H1 (cell line): Measurements from ENCODE around the gene PXK. TPM values are rescaled to one million over a fixed set of nuclear protein-coding genes. Genes with fewer than 3 reads are reported as not detected.

ENCODE experiments used
- CTCF ChIA-PET: fragments of 300-600 bp; sonication (Branson Sonifier 250); formaldehyde crosslinking; loops from one replicate; lab custom pipeline; 2021; ENCODE audit not compliant: partially characterized antibody; lab: Charles Lee
- POLR2A ChIA-PET: fragments of 300-600 bp; sonication (Branson Sonifier 250); formaldehyde crosslinking; loops from one replicate; lab custom pipeline; 2021; ENCODE audit warnings: inconsistent platforms; ENCODE audit not compliant: partially characterized antibody; lab: Charles Lee
- DNase-seq, 2 experiments: peaks; one replicate each; pipeline versions ENCODE4 v3.0.0 to v3.0.0-alpha.2; 2010 to 2022; ENCODE audit warnings: low spot score in 2 of 2, low read depth in 1 of 2, mixed read lengths in 1 of 2
- FAIRE-seq: peaks from 2 replicates; lab custom pipeline; 2011; peaks lifted over from hg19 to GRCh38; lab: Jason Lieb, UNC
- H2AFZ ChIP-seq: 2 replicates; pipeline ENCODE4 v1.8.1; 2012; ENCODE audit warnings: low read length, inconsistent platforms
- H2AK5ac ChIP-seq: 2 replicates; pipeline ENCODE4 v1.6.1; 2013; ENCODE audit warnings: low read depth, low read length
- H2BK120ac ChIP-seq: replicated peaks from 2 replicates; pipeline ENCODE3; 2013; ENCODE audit warnings: low read depth, low read length, inconsistent platforms
- H2BK12ac ChIP-seq: 2 replicates; pipeline ENCODE4 v1.6.1; 2013; ENCODE audit warnings: low read depth, low read length
- H2BK15ac ChIP-seq: 2 replicates; pipeline ENCODE4 v1.6.1; 2013; ENCODE audit warnings: low read length
- H2BK20ac ChIP-seq: 2 replicates; pipeline ENCODE4 v1.6.1; 2013; ENCODE audit warnings: low read length
- H2BK5ac ChIP-seq: 2 replicates; pipeline ENCODE4 v1.6.1; 2013; ENCODE audit warnings: low read depth, low read length
- H3K14ac ChIP-seq: 2 replicates; pipeline ENCODE4 v1.6.1; 2013; ENCODE audit warnings: inconsistent platforms; ENCODE audit not compliant: insufficient read length
- H3K18ac ChIP-seq: 2 replicates; pipeline ENCODE4 v1.6.1; 2013; ENCODE audit warnings: low read length; ENCODE audit errors: extremely low read depth
- H3K23ac ChIP-seq: 2 replicates; pipeline ENCODE4 v1.6.1; 2013; ENCODE audit warnings: inconsistent platforms; ENCODE audit not compliant: insufficient read length
- H3K23me2 ChIP-seq: 2 replicates; pipeline ENCODE4 v1.6.1; 2013; ENCODE audit warnings: low read depth, low read length
- H3K27ac ChIP-seq: 2 replicates; pipeline ENCODE4 v1.6.1; 2011; ENCODE audit warnings: low read depth, low read length, inconsistent platforms
- H3K27me3 ChIP-seq, 4 experiments: replicated peaks in 1 of 4; 1 replicate in 1 of 4; 2 replicates in 3 of 4; pipeline versions ENCODE4 v1.6.1 to v1.8.1; 2011 to 2013; ENCODE audit warnings: low read length in 3 of 4, mild to moderate bottlenecking in 3 of 4, inconsistent platforms in 2 of 4, mixed read lengths in 2 of 4, moderate library complexity in 1 of 4; ENCODE audit not compliant: control insufficient read depth in 3 of 4, insufficient read depth in 3 of 4; ENCODE audit errors: extremely low read depth in 1 of 4
- H3K36me3 ChIP-seq, 4 experiments: 2 replicates each; pipeline versions ENCODE4 v1.6.1 to v1.8.1; 2011 to 2013; ENCODE audit warnings: mild to moderate bottlenecking in 4 of 4, low read length in 3 of 4, moderate library complexity in 2 of 4, control low read depth in 1 of 4, inconsistent platforms in 1 of 4; ENCODE audit not compliant: insufficient read depth in 4 of 4, control insufficient read depth in 2 of 4
- H3K4ac ChIP-seq: replicated peaks from 2 replicates; pipeline ENCODE3; 2013; ENCODE audit warnings: low read length, low read depth, mixed read lengths, inconsistent platforms; ENCODE audit not compliant: insufficient read length
- H3K4me1 ChIP-seq, 4 experiments: replicated peaks in 1 of 4; 1 replicate in 1 of 4; 2 replicates in 3 of 4; pipeline versions ENCODE4 v1.6.1 to v1.8.1; 2011 to 2013; ENCODE audit warnings: low read length in 3 of 4, inconsistent platforms in 2 of 4, mixed read lengths in 1 of 4; ENCODE audit not compliant: insufficient read depth in 4 of 4, control insufficient read depth in 3 of 4
- H3K4me2 ChIP-seq, 2 experiments: 2 replicates each; pipeline versions ENCODE4 v1.6.1 to v1.8.1; 2011 to 2013; ENCODE audit warnings: low read depth in 2 of 2, low read length in 2 of 2, control low read depth in 1 of 2, inconsistent platforms in 1 of 2, mild to moderate bottlenecking in 1 of 2; ENCODE audit not compliant: insufficient read depth in 1 of 2
- H3K4me3 ChIP-seq, 4 experiments: fragments of 200-600, 300-600 bp in 1 of 4; sonication (generic), shearing (Covaris generic), sonication (Bioruptor Twin) in 1 of 4; 2 replicates each; pipeline versions ENCODE4 v1.5.1 to v1.8.1; 2011 to 2016; ENCODE audit warnings: low read length in 4 of 4, low read depth in 3 of 4, control low read depth in 2 of 4, inconsistent platforms in 2 of 4, mild to moderate bottlenecking in 2 of 4, mixed read lengths in 1 of 4, moderate library complexity in 1 of 4; ENCODE audit not compliant: insufficient read depth in 2 of 4; ENCODE audit errors: extremely low read depth in 1 of 4
- H3K56ac ChIP-seq: replicated peaks from 2 replicates; pipeline ENCODE3; 2013; ENCODE audit warnings: low read depth, mild to moderate bottlenecking, mixed read lengths, low read length, inconsistent platforms; ENCODE audit not compliant: insufficient read length
- H3K79me1 ChIP-seq: 2 replicates; pipeline ENCODE4 v1.6.1; 2013; ENCODE audit warnings: low read depth, low read length, control low read depth
- H3K79me2 ChIP-seq, 2 experiments: 2 replicates each; pipeline versions ENCODE4 v1.6.1 to v1.8.1; 2012 to 2013; ENCODE audit warnings: low read length in 2 of 2, mild to moderate bottlenecking in 2 of 2, inconsistent platforms in 1 of 2; ENCODE audit not compliant: insufficient read depth in 2 of 2, control insufficient read depth in 1 of 2
- H3K9ac ChIP-seq, 4 experiments: replicated peaks in 1 of 4; 1 replicate in 1 of 4; 2 replicates in 3 of 4; pipeline versions ENCODE4 v1.6.1 to v1.8.1; 2011 to 2013; ENCODE audit warnings: low read depth in 3 of 4, low read length in 3 of 4, control low read depth in 2 of 4, mild to moderate bottlenecking in 2 of 4, moderate library complexity in 2 of 4, inconsistent platforms in 1 of 4; ENCODE audit errors: extremely low read depth in 1 of 4
- H3K9me3 ChIP-seq, 2 experiments: 2 replicates each; pipeline versions ENCODE4 v1.6.1 to v1.8.1; 2012 to 2013; ENCODE audit warnings: mild to moderate bottlenecking in 2 of 2, moderate library complexity in 2 of 2, control low read depth in 1 of 2, inconsistent platforms in 1 of 2, low read depth in 1 of 2, low read length in 1 of 2, mixed read lengths in 1 of 2; ENCODE audit not compliant: insufficient read depth in 2 of 2
- H4K20me1 ChIP-seq, 2 experiments: replicated peaks in 1 of 2; 2 replicates each; pipeline versions ENCODE3 to v1.8.1; 2011 to 2013; ENCODE audit warnings: inconsistent platforms in 2 of 2, low read length in 2 of 2, mild to moderate bottlenecking in 1 of 2; ENCODE audit not compliant: insufficient read depth in 2 of 2, control insufficient read depth in 1 of 2
- H4K5ac ChIP-seq: 2 replicates; pipeline ENCODE4 v1.6.1; 2013; ENCODE audit warnings: low read length, low read depth, mixed read lengths, inconsistent platforms; ENCODE audit not compliant: insufficient read length
- H4K8ac ChIP-seq: 2 replicates; pipeline ENCODE4 v1.8.0; 2013; ENCODE audit warnings: mild to moderate bottlenecking, moderate library complexity, low read length, inconsistent platforms; ENCODE audit not compliant: insufficient read depth; ENCODE audit errors: extremely low read depth
- H4K91ac ChIP-seq: replicated peaks from 2 replicates; pipeline ENCODE3; 2013; ENCODE audit warnings: low read length, mixed read lengths, inconsistent platforms; ENCODE audit not compliant: insufficient read length
- CHD2 ChIP-seq: IDR thresholded peaks from 2 replicates; pipeline ENCODE4 v1.6.1; 2012; ENCODE audit warnings: low read length, improper control_type of control experiment
- SIRT6 ChIP-seq: IDR thresholded peaks from one replicate; pipeline ENCODE4 v1.7.1; 2012; ENCODE audit warnings: low read length, inconsistent platforms
- SIX5 ChIP-seq: IDR thresholded peaks from 2 replicates; pipeline ENCODE4 v1.6.1; 2011; ENCODE audit warnings: mild to moderate bottlenecking, low read depth, low read length
- WGBS, 2 experiments: shearing (Covaris generic) in 1 of 2; methylation state at CpG; one replicate each; pipeline versions ENCODE4 v1.1.6 to v1.1.7; 2013 to 2015; ENCODE audit warnings: low lambda C conversion rate in 2 of 2, mixed read lengths in 2 of 2, inconsistent platforms in 1 of 2, low coverage in 1 of 2, missing lambda C conversion rate in 1 of 2; ENCODE audit not compliant: insufficient replicate concordance in 2 of 2, insufficient coverage in 1 of 2, insufficient read length in 1 of 2; ENCODE audit errors: extremely low coverage in 1 of 2, missing lambda C conversion rate in 1 of 2; 5-methylcytosine and 5-hydroxymethylcytosine counted together
- polyA plus RNA-seq, 7 experiments: library from polyadenylated mRNA; depleted of rRNA in 3 of 7; stranded (reverse) in 5 of 7; unstranded in 2 of 7; fragments of >200 nt in 5 of 7; fragments of 200-250 nt in 2 of 7; gene quantifications; 1 replicate in 5 of 7; 2 replicates in 1 of 7; 4 replicates in 1 of 7; pipeline versions ENCODE4 v1.2.1 to v1.2.3, GENCODE V29; 2011 to 2013; ENCODE audit warnings: missing spikeins in 2 of 7, mixed read lengths in 2 of 7
- total RNA-seq: library from RNA; stranded (reverse); fragmentation: NEBNext Ultra II Directional; extraction: Animal tissue kit (Norgen Biotek cat#: 25700); gene quantifications from 2 replicates; pipeline ENCODE4 v1.2.1, GENCODE V29; 2021

The PXK gene
- total and polyA plus RNA-seq, 2 of the 8 experiments (the other 6 are each of a cell fraction or from before 2014, with no cell fraction given) = 3.5 to 7.1 TPM

DNA sequence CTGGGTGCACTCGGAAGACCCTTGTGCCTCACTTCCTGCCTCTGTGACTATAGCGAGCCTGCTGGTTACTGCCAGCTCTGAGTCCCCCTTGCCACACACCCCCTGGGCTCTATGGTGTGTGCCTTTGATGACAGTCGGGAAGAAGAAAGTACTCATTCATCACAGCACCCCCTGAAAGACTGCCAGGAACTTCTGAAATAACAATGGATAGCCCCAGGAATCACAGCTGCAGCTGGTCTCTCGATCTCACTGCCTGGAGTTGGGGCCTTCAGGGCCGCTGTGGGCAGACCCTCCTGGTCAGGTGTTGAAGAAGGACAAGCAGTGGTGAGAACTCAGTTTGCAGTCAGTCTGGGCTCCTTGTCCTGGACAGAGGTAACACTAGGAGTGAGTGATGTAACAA lies 36.4 kb upstream of the PXK start:
- Histone ChIP-seq H3K14ac (no peak overlapping the region), H3K27me3 (no peaks in the 10 kb centered on the region), H3K79me1 (no peaks in the 10 kb centered on the region), H2BK120ac (no peak overlapping the region), H2BK12ac (no peak overlapping the region), H4K5ac (no peak overlapping the region), H3K9ac (no peak overlapping the region), H3K18ac (no peak overlapping the region), H4K91ac (no peak overlapping the region), H3K4me1 (peaks cover 0 to 3% (median 0%) of the 10 kb centered on the region in 4 experiments; a peak in 1 of 7 replicates), H3K4ac (no peak overlapping the region), H3K36me3 (no peaks in the 10 kb centered on the region), H3K79me2 (no peaks in the 10 kb centered on the region), H3K4me2 (no peak overlapping the region), H3K23ac (no peak overlapping the region), H3K56ac (no peak overlapping the region), H3K23me2 (0 out of 2 replicates have a peak, but pooled peaks cover 1% of the 10 kb centered on the region), H2AFZ (no peak overlapping the region), H2AK5ac (no peak overlapping the region), H2BK20ac (no peak overlapping the region), H3K9me3 (peaks cover 0 to 4% of the 10 kb centered on the region in 2 experiments; a peak in 1 of 4 replicates), H2BK5ac (no peak overlapping the region), H4K8ac (no peak overlapping the region), H4K20me1 (no peaks in the 10 kb centered on the region), H3K4me3 (no peak overlapping the region), H3K27ac (no peak overlapping the region), H2BK15ac (no peak overlapping the region)
- ChIA-PET POLR2A (interaction anchor here (1.7 kb wide), 1 partner anchor 109 kb away, joined by 6 read pairs; no protein-coding TSS in a partner anchor), CTCF (interaction anchor here (1.1 to 14.4 kb wide), 8 partner anchors 11 to 123 kb away, joined by 3 to 177 read pairs (median 9); partner anchors contain the start of genes HTD2 and RPP14)
- WGBS, 2 experiments = 77% methylated on average over 5 of the region's 5 CpGs; no CpG with 5 or more reads in 1 of the 2 experiments
- FAIRE-seq (no peak), DNase-seq (no peak)
- TF ChIP-seq SIX5 (no peak), SIRT6 (no peak), CHD2 (no peak)
